ENCODE measurements around the gene IQCF2.

The IQCF2 gene

DNA sequence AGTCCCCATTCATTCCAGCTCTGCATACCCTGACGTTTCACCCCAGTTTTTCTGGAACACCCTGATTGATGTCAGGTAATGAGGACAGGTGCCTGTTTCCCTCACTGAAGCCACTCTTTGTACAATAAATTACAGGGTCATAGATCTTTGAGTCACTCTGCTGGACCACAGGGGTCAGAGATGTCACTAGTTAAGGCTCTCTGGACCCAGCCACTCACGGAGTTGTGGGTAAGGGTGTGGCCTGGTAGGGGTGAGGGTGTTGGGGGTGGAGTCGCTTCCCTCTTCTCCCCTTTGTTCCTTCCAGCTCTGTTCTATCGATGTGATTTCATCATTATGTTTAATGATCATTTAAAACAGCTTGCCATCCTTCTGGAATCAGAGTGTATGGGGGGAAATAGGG lies 13.5 kb downstream of the IQCF2 start:
- DNase-seq (ENCODE audit: extremely low spot score): no peak
- TF ChIP-seq, protein P1, sequence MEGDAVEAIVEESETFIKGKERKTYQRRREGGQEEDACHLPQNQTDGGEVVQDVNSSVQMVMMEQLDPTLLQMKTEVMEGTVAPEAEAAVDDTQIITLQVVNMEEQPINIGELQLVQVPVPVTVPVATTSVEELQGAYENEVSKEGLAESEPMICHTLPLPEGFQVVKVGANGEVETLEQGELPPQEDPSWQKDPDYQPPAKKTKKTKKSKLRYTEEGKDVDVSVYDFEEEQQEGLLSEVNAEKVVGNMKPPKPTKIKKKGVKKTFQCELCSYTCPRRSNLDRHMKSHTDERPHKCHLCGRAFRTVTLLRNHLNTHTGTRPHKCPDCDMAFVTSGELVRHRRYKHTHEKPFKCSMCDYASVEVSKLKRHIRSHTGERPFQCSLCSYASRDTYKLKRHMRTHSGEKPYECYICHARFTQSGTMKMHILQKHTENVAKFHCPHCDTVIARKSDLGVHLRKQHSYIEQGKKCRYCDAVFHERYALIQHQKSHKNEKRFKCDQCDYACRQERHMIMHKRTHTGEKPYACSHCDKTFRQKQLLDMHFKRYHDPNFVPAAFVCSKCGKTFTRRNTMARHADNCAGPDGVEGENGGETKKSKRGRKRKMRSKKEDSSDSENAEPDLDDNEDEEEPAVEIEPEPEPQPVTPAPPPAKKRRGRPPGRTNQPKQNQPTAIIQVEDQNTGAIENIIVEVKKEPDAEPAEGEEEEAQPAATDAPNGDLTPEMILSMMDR (IDR thresholded peaks at IDR 0.05; ENCODE audit: control extremely low read depth, extremely low read depth, low read depth, missing control alignments): no peak
- ChIA-PET POLR2A (no interaction called here), CTCF (no interaction called here)

DNA sequence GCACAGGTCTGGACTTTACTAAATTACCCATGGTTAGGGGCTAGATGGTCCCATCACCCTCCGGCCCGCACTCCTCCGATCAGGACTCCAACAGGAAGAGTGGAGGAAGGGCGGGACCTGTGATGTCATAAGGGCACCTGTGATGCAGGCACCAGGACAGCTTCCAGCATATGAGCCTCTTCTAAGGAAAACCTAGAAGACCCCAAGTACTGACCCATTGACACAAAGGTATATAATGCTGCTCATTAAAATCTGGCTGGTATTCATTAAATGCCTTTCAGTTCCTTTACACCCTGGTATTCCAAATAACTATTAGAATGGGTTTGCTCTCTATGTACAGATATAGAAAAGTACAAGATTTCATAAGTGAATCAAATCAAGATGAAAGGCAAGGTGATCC lies 14.1 kb downstream of the IQCF2 start, which contains the start of gene IQCF5:
TSS of gene IQCF5 (minus strand) at position 101 of the 400 bp plus-strand sequence. CDS start at position 31, 70 bp downstream.
- ChIA-PET CTCF (no interaction called here), POLR2A (no interaction called here)
- DNase-seq (ENCODE audit: extremely low spot score): no peak
- TF ChIP-seq, protein P1 (IDR thresholded peaks at IDR 0.05; ENCODE audit: control extremely low read depth, extremely low read depth, low read depth, missing control alignments): no peak

DNA sequence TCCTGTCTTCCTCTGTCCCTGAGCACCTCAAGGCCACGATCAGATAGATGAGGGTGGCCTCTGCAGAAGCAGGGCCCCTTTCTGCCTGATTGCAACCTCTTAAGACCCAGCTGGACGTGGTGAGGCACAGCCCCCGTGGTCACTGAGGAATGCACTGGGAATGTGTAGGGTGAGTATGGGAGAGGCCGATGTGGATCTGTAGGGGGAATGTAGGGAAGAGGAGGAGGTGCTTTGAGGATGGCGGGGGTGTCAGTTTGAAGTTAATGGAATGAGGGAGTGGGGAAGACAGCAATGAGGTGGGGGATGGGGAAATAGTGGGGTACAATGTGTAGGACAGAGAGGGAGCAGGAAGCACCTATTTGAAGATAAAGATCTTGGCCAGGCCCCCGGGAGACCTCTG lies 14.8 kb downstream of the IQCF2 start:
- POLR2A ChIA-PET: no interaction called here
- no peak for DNase-seq (ENCODE audit: extremely low spot score)
- CTCF ChIA-PET: no interaction called here
- TF ChIP-seq, protein P1 (IDR thresholded peaks at IDR 0.05; ENCODE audit: control extremely low read depth, extremely low read depth, low read depth, missing control alignments): no peak

DNA sequence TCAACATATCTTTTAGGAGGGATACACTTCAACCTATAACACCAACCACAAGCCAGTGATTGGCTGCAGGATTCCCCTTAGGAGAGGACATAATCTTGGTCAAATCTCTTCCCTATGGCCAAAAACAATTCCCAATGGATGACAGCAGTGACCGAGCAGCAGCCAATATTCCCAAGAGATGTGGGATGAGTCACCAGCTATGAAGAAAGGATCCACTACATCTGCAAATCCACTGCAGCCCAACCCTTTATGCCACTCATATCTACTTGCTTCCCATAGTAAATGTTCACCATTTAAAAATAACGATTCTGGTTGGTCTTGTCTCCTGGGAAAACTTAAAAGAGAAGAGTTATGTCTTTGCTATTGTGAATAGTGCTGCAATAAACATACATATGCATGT lies 18.5 kb downstream of the IQCF2 start:
- ChIA-PET POLR2A (no interaction called here), CTCF (no interaction called here)
- no peak for DNase-seq (ENCODE audit: extremely low spot score)
- TF ChIP-seq, protein P1 (IDR thresholded peaks at IDR 0.05; ENCODE audit: control extremely low read depth, extremely low read depth, low read depth, missing control alignments): no peak

DNA sequence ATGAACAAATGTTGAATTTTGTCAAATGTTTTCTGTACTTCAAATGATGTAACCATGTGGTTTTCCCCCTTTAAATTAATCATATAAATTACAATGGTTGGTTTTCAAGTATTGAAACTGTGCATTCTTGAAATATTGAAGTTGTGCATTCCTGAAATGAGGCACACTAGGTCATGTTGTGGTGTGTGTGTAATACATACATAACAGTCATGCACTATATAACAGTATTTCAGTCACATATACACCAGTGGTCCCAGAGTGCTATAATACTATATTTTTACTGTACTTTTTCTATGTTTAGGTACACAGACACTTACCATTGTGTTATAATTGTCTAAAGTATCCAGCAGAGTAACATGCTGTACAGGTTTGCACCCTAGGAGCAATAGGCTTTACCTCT lies 25.0 kb downstream of the IQCF2 start:
- ChIA-PET CTCF (no interaction called here), POLR2A (no interaction called here)
- no peak for DNase-seq (ENCODE audit: extremely low spot score)
- TF ChIP-seq, protein P1 (IDR thresholded peaks at IDR 0.05; ENCODE audit: control extremely low read depth, extremely low read depth, low read depth, missing control alignments): no peak

DNA sequence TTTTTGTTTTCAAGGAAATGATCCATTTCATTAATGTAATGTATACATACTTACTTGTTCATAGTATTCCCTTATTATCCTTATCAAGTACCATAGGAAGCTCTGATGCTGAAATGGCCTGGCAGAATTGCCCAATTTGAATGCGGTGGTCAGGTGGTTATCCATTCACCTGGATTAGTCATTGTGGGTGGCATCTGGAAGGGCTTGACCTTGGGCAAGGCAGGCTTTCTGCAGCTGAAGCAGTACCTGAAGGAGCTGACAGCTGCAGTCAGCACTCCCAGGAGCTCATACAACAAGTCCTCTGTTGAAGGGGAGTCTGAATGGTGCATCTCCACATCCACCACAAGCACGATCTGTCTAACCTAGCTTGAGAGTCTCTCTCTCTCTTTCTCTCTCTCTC lies 26.2 kb downstream of the IQCF2 start:
- POLR2A ChIA-PET: no interaction called here
- TF ChIP-seq, protein P1 (IDR thresholded peaks at IDR 0.05; ENCODE audit: control extremely low read depth, extremely low read depth, low read depth, missing control alignments): no peak
- no peak for DNase-seq (ENCODE audit: extremely low spot score)
- CTCF ChIA-PET: no interaction called here
